Measurements from ENCODE around the gene KCNJ5.

GRCh38 chr11:128884703-128885338 is 6.3 kb upstream of the KCNJ5 start:
- peak; percentile 58 to 85 (median 78) for TF ChIP-seq CTCF (IDR thresholded peaks at IDR 0.05)
- TF ChIP-seq POLR2A (IDR thresholded peaks at IDR 0.05): no peak

All from uterus (tissue), 2 donors.